Osteoblast (primary cell): ENCODE results near the gene ANKFN1. TPM values are rescaled to one million over a fixed set of nuclear protein-coding genes. Genes with fewer than 3 reads are reported as not detected.

Experiments used
- DNase-seq: peaks from one replicate; pipeline ENCODE4 v3.0.0; 2011; ENCODE audit warnings: low spot score, mixed read lengths; ENCODE audit not compliant: insufficient read length; ENCODE audit errors: missing footprints
- H2AFZ ChIP-seq: 2 replicates; pipeline ENCODE4 v1.6.0; 2011; ENCODE audit warnings: mild to moderate bottlenecking, low read length
- H3K27ac ChIP-seq: 2 replicates; pipeline ENCODE4 v1.5.1; 2011; ENCODE audit warnings: mild to moderate bottlenecking, low read depth, low read length, moderate library complexity
- H3K27me3 ChIP-seq: 2 replicates; pipeline ENCODE4 v1.6.0; 2012; ENCODE audit warnings: mild to moderate bottlenecking, control low read depth, inconsistent platforms, low read length, moderate library complexity; ENCODE audit not compliant: insufficient read depth
- H3K36me3 ChIP-seq: 2 replicates; pipeline ENCODE4 v1.5.1; 2011; ENCODE audit warnings: mild to moderate bottlenecking, low read length, control low read depth, moderate library complexity; ENCODE audit not compliant: insufficient read depth
- H3K4me1 ChIP-seq: 2 replicates; pipeline ENCODE4 v1.5.1; 2011; ENCODE audit warnings: mild to moderate bottlenecking, low read length, control low read depth, moderate library complexity; ENCODE audit not compliant: insufficient read depth
- H3K4me2 ChIP-seq: 2 replicates; pipeline ENCODE4 v1.6.0; 2011; ENCODE audit warnings: mild to moderate bottlenecking, low read length; ENCODE audit not compliant: insufficient read depth
- H3K4me3 ChIP-seq: fragments of 200-600 bp; sonication (generic); 3 replicates; pipeline ENCODE4 v1.5.1; 2012; ENCODE audit warnings: mild to moderate bottlenecking, low read length, inconsistent platforms; ENCODE audit not compliant: insufficient read depth
- H3K79me2 ChIP-seq: 2 replicates; pipeline ENCODE4 v1.6.0; 2012; ENCODE audit warnings: mild to moderate bottlenecking, low read length, control low read depth, inconsistent platforms; ENCODE audit not compliant: insufficient read depth
- H3K9me3 ChIP-seq: 2 replicates; pipeline ENCODE4 v1.5.1; 2011; ENCODE audit warnings: low read depth, low read length, control low read depth
- H4K20me1 ChIP-seq: 2 replicates; pipeline ENCODE4 v1.6.0; 2012; ENCODE audit warnings: mild to moderate bottlenecking, low read length, control low read depth; ENCODE audit not compliant: insufficient read depth
- total RNA-seq: library from RNA; depleted of rRNA; stranded (reverse); fragments of >200 nt; gene quantifications from 2 replicates; pipeline ENCODE4 v1.2.3, GENCODE V29; 2012
- TF ChIP-seq, protein P1 (sequence below): IDR thresholded peaks from 2 replicates; pipeline ENCODE4 v1.5.1; 2011; ENCODE audit warnings: mild to moderate bottlenecking, low read depth, low read length, moderate library complexity; ENCODE audit errors: extremely low read depth

Gene ANKFN1
- total RNA-seq, 1 donor: 0.72 TPM

DNA sequence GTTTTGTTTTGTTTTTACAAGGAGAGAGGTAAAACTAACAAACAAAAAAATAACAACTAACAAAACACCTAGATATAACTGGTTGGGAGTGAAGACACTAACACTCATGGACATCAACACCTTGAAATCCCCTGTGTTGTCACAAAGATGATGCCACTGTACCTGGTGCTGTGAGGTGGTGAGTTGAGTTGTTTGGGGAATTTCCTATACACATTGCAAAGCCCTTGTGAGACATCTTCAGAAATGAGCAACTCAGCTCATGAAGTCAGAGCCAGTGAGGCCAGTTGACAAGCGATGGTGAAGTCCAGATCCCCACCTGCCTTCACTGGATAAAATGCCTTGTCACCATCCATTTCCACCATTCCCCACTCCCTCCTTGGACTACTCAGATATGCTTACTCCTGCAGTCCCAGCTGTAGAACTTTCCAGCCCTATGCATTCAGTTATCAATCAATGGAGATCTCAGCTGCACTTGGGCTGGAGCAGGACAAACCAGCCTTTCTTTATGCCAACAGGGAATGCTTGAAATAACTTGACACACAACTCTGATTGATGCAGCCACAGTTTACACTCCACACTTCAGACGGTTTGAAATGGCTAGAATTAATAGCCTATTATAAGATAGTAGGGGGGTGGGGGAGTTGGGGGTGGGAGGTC, 22.2 kb downstream of the ANKFN1 start:
- no peaks in the 10 kb centered on the region for H3K79me2 ChIP-seq
- H3K4me2 ChIP-seq: no peak overlapping the region
- TF ChIP-seq, protein P1, sequence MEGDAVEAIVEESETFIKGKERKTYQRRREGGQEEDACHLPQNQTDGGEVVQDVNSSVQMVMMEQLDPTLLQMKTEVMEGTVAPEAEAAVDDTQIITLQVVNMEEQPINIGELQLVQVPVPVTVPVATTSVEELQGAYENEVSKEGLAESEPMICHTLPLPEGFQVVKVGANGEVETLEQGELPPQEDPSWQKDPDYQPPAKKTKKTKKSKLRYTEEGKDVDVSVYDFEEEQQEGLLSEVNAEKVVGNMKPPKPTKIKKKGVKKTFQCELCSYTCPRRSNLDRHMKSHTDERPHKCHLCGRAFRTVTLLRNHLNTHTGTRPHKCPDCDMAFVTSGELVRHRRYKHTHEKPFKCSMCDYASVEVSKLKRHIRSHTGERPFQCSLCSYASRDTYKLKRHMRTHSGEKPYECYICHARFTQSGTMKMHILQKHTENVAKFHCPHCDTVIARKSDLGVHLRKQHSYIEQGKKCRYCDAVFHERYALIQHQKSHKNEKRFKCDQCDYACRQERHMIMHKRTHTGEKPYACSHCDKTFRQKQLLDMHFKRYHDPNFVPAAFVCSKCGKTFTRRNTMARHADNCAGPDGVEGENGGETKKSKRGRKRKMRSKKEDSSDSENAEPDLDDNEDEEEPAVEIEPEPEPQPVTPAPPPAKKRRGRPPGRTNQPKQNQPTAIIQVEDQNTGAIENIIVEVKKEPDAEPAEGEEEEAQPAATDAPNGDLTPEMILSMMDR: no peak
- no peaks in the 10 kb centered on the region for H3K9me3 ChIP-seq
- no peaks in the 10 kb centered on the region for H3K36me3 ChIP-seq
- H3K27me3 ChIP-seq: no peaks in the 10 kb centered on the region
- DNase-seq: no peak
- H4K20me1 ChIP-seq: no peaks in the 10 kb centered on the region
- peaks cover 50% of the 10 kb centered on the region for H3K4me1 ChIP-seq
- H2AFZ ChIP-seq: no peak overlapping the region
- H3K4me3 ChIP-seq: no peak overlapping the region
- H3K27ac ChIP-seq: no peak overlapping the region

- H3K9me3 ChIP-seq: no peaks in the 10 kb centered on the region
- no peaks in the 10 kb centered on the region for H4K20me1 ChIP-seq
- H2AFZ ChIP-seq: no peak overlapping the region
- DNase-seq: no peak
- no peak overlapping the region for H3K4me3 ChIP-seq
- H3K4me1 ChIP-seq: peaks cover 47% of the 10 kb centered on the region
- no peaks in the 10 kb centered on the region for H3K79me2 ChIP-seq
- peak overlapping the region; percentile 35 for H3K4me2 ChIP-seq
- peak overlapping the region; percentile 35 for H3K27ac ChIP-seq
- no peaks in the 10 kb centered on the region for H3K36me3 ChIP-seq
- H3K27me3 ChIP-seq: no peaks in the 10 kb centered on the region
- TF ChIP-seq, protein P1: no peak
Observed at GRCh38 chr17:56176091-56176490, 22.8 kb downstream of the ANKFN1 start.

GRCh38 chr17:56177361-56177760, 24.1 kb downstream of the ANKFN1 start:
- H3K4me1 ChIP-seq: peaks cover 35% of the 10 kb centered on the region
- no peaks in the 10 kb centered on the region for H4K20me1 ChIP-seq
- no peaks in the 10 kb centered on the region for H3K79me2 ChIP-seq
- TF ChIP-seq, protein P1: no peak
- no peaks in the 10 kb centered on the region for H3K9me3 ChIP-seq
- H3K4me2 ChIP-seq: no peak overlapping the region
- no peak for DNase-seq
- no peak overlapping the region for H2AFZ ChIP-seq
- H3K36me3 ChIP-seq: no peaks in the 10 kb centered on the region
- H3K27me3 ChIP-seq: no peaks in the 10 kb centered on the region
- H3K27ac ChIP-seq: no peak overlapping the region
- no peak overlapping the region for H3K4me3 ChIP-seq

GRCh38 chr17:56178203-56178602, 24.9 kb downstream of the ANKFN1 start:
- TF ChIP-seq, protein P1: no peak
- no peaks in the 10 kb centered on the region for H4K20me1 ChIP-seq
- H3K36me3 ChIP-seq: no peaks in the 10 kb centered on the region

More at GRCh38 chr17:56178203-56178602, 24.9 kb downstream of the ANKFN1 start:
- Histone ChIP-seq H3K79me2 (no peaks in the 10 kb centered on the region), H3K9me3 (no peaks in the 10 kb centered on the region), H2AFZ (no peak overlapping the region), H3K27ac (no peak overlapping the region), H3K4me2 (no peak overlapping the region), H3K4me3 (no peak overlapping the region), H3K4me1 (peaks cover 35% of the 10 kb centered on the region), H3K27me3 (no peaks in the 10 kb centered on the region)
- DNase-seq: no peak
